ENCODE data around the gene TTLL13. TPM values are rescaled to one million over a fixed set of nuclear protein-coding genes. Genes with fewer than 3 reads are reported as not detected.

The TTLL13 gene
- polyA plus RNA-seq, 1 donor from 2014 or later, result 0.33 TPM

DNA sequence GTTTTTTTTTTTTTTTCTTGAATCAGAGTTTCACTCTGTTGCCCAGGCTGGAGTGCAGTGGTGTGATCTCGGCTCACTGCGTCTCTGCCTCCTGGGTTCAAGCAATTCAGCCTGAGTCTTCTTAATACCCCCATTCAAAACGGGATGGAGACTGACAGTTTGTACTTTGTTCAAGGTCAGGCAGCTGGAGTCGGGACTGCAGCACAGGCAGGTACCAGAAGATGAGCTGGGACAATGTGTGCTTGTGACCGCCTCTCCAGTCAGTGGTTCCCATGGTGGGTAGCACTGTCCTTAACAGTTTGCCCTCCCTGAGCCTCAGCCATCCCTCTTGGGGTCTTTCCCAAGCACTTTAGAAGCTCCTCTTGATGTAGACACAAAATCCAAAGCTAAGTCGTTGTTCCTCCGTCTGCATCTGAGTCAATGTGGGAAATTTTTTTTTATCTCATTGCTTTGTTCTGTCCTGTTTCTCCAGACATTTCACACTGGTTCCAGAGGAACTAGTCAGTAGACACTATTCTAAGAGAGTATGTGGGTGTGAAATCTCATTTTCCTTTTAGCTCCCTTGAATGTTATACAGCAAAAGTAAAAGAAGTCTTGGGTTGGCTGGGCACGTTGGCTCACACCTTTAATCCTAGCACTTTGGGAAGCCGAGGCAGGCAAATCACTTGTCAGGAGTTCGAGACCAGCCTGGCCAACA is 5.3 kb upstream of the TTLL13 start:
- no peaks in the 10 kb centered on the region for H3K27me3 ChIP-seq (ENCODE audit: insufficient read depth, low read depth, low read length)
- no peak overlapping the region for H3K4me3 ChIP-seq (ENCODE audit: low read length)
- no peak overlapping the region for H2AFZ ChIP-seq (ENCODE audit: low read depth, low read length)
- H3K9me3 ChIP-seq (ENCODE audit: low read length), result no peaks in the 10 kb centered on the region
- no peak overlapping the region for H3K9ac ChIP-seq (ENCODE audit: low read length)
- H3K79me2 ChIP-seq (replicated peaks; ENCODE audit: insufficient read depth, low read length), result no peaks in the 10 kb centered on the region
- H3K36me3 ChIP-seq (ENCODE audit: insufficient read depth, low read length), result no peaks in the 10 kb centered on the region
- no peaks in the 10 kb centered on the region for H4K20me1 ChIP-seq (ENCODE audit: insufficient read depth)
- H3F3A ChIP-seq (ENCODE audit: insufficient read depth, low read length, poor library complexity, severe bottlenecking), result no peaks in the 10 kb centered on the region
- no peak overlapping the region for H3K4me2 ChIP-seq (ENCODE audit: low read length)
- H3K9me2 ChIP-seq (ENCODE audit: insufficient read depth, low read length), result no peaks in the 10 kb centered on the region
- TF ChIP-seq EP300 (conservative IDR thresholded peaks at IDR 0.05; ENCODE audit: poor library complexity, severe bottlenecking) (no peak), CTCF (IDR thresholded peaks at IDR 0.05; ENCODE audit: poor library complexity, severe bottlenecking) (no peak), REST (IDR thresholded peaks at IDR 0.05; ENCODE audit: borderline replicate concordance) (no peak), POLR2AphosphoS5 (IDR thresholded peaks at IDR 0.05) (no peak), TAF1 (IDR thresholded peaks at IDR 0.05; ENCODE audit: low read depth) (no peak)
- no peak overlapping the region for H3K27ac ChIP-seq (ENCODE audit: low read length)

DNA sequence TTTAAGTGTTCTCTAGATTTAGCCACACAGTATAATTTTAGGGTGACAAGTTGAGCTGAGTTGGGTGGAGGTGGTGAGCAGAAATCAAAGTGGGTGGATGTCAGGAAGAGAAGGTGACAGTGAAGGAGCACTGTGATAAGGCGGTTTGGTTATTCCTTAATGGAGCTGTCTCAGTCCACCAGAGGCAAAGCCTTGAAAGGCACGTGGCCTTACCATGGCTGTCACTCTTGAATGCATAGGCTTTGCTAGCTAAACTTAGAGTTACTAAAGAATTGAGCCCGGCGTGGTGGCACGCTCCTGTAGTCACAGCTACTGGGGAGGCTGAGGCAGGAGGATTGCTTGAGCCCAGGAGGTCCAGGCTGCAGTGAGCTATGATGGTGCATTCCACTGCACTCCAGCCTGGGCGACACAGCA is 560 bp upstream of the TTLL13 start:
- H3K9me2 ChIP-seq (ENCODE audit: insufficient read depth, low read length), result no peaks in the 10 kb centered on the region
- TF ChIP-seq MXI1 (conservative IDR thresholded peaks at IDR 0.05; ENCODE audit: poor library complexity, severe bottlenecking) (no peak), RAD21 (conservative IDR thresholded peaks at IDR 0.05) (no peak), SMC3 (conservative IDR thresholded peaks at IDR 0.05; ENCODE audit: poor library complexity) (no peak)
- H4K20me1 ChIP-seq (ENCODE audit: insufficient read depth), result no peaks in the 10 kb centered on the region
- no peaks in the 10 kb centered on the region for H3K9me3 ChIP-seq (ENCODE audit: low read length)
- peak overlapping the region; percentile 65 for H3K9ac ChIP-seq (ENCODE audit: low read length)
- H2AFZ ChIP-seq (ENCODE audit: low read depth, low read length), result peak overlapping the region; percentile 76
- peak overlapping the region; percentile 23 for H3K27ac ChIP-seq (ENCODE audit: low read length)
- no peaks in the 10 kb centered on the region for H3K27me3 ChIP-seq (ENCODE audit: insufficient read depth, low read depth, low read length)
- H3K4me2 ChIP-seq (ENCODE audit: low read length), result no peak overlapping the region
- H3K4me3 ChIP-seq (ENCODE audit: low read length), result peak overlapping the region; percentile 87
- H3K79me2 ChIP-seq (replicated peaks; ENCODE audit: insufficient read depth, low read length), result no peaks in the 10 kb centered on the region
- no peaks in the 10 kb centered on the region for H3F3A ChIP-seq (ENCODE audit: insufficient read depth, low read length, poor library complexity, severe bottlenecking)
- no peaks in the 10 kb centered on the region for H3K36me3 ChIP-seq (ENCODE audit: insufficient read depth, low read length)

- no peak for TF ChIP-seq CTCF (IDR thresholded peaks at IDR 0.05; ENCODE audit: poor library complexity, severe bottlenecking)
- TF ChIP-seq EP300 (conservative IDR thresholded peaks at IDR 0.05; ENCODE audit: poor library complexity, severe bottlenecking), result no peak
- TF ChIP-seq TAF1 (IDR thresholded peaks at IDR 0.05; ENCODE audit: low read depth), result no peak
- TF ChIP-seq POLR2AphosphoS5 (IDR thresholded peaks at IDR 0.05), result no peak
- TF ChIP-seq REST (IDR thresholded peaks at IDR 0.05; ENCODE audit: borderline replicate concordance), result no peak
- TF ChIP-seq RAD21 (conservative IDR thresholded peaks at IDR 0.05), result no peak
- no peak for TF ChIP-seq MXI1 (conservative IDR thresholded peaks at IDR 0.05; ENCODE audit: poor library complexity, severe bottlenecking)
- TF ChIP-seq SMC3 (conservative IDR thresholded peaks at IDR 0.05; ENCODE audit: poor library complexity), result no peak
- TF ChIP-seq EZH2 (IDR thresholded peaks at IDR 0.05; ENCODE audit: borderline replicate concordance, insufficient read depth, low read length, poor library complexity, severe bottlenecking), result no peak
- H3F3A ChIP-seq (ENCODE audit: insufficient read depth, low read length, poor library complexity, severe bottlenecking), result no peaks in the 10 kb centered on the region
- H3K4me2 ChIP-seq (ENCODE audit: low read length), result no peak overlapping the region
- no peaks in the 10 kb centered on the region for H3K27me3 ChIP-seq (ENCODE audit: insufficient read depth, low read depth, low read length)
- no peaks in the 10 kb centered on the region for H3K36me3 ChIP-seq (ENCODE audit: insufficient read depth, low read length)
- no peak overlapping the region for H3K27ac ChIP-seq (ENCODE audit: low read length)
- no peak overlapping the region for H3K4me3 ChIP-seq (ENCODE audit: low read length)
- no peaks in the 10 kb centered on the region for H4K20me1 ChIP-seq (ENCODE audit: insufficient read depth)
- no peak overlapping the region for H3K9ac ChIP-seq (ENCODE audit: low read length)
- H2AFZ ChIP-seq (ENCODE audit: low read depth, low read length), result no peak overlapping the region
- no peaks in the 10 kb centered on the region for H3K9me3 ChIP-seq (ENCODE audit: low read length)
- no peaks in the 10 kb centered on the region for H3K79me2 ChIP-seq (replicated peaks; ENCODE audit: insufficient read depth, low read length)
- no peaks in the 10 kb centered on the region for H3K9me2 ChIP-seq (ENCODE audit: insufficient read depth, low read length)
These were observed 8.4 kb downstream of the TTLL13 start for GRCh38 chr15:90257776-90258175.
